ENCODE results near the gene TBRG4. TPM values are rescaled to one million over a fixed set of nuclear protein-coding genes. Genes with fewer than 3 reads are reported as not detected.
"Not testable (repeated sequence)": the region's sequence is repeated elsewhere in the genome, so short reads cannot be mapped to it uniquely, and the experiment has no call there.

Gene TBRG4
- total RNA-seq, 1 donor, result 46.6 TPM

- no peak overlapping the region for H3K4me3 ChIP-seq (ENCODE audit: low read depth, low read length)
- TF ChIP-seq CTCF (IDR thresholded peaks at IDR 0.05; ENCODE audit: insufficient read depth, low read length), result no peak
Measured at GRCh38 chr7:45157286-45157652, 45.8 kb upstream of the TBRG4 start.

GRCh38 chr7:45156516-45157272 is 45.2 kb upstream of the TBRG4 start:
- no peak for TF ChIP-seq CTCF (IDR thresholded peaks at IDR 0.05; ENCODE audit: insufficient read depth, low read length)
- no peak overlapping the region for H3K4me3 ChIP-seq (ENCODE audit: low read depth, low read length)
- no peak for DNase-seq (ENCODE audit: low read depth)

More at GRCh38 chr7:45157286-45157652, 45.8 kb upstream of the TBRG4 start:
- no peak for DNase-seq (ENCODE audit: low read depth)

GRCh38 chr7:45155941-45156340 is 44.4 kb upstream of the TBRG4 start:
- DNase-seq (ENCODE audit: low read depth), result no peak
- TF ChIP-seq CTCF (IDR thresholded peaks at IDR 0.05; ENCODE audit: insufficient read depth, low read length), result no peak
- no peak overlapping the region for H3K4me3 ChIP-seq (ENCODE audit: low read depth, low read length)

GRCh38 chr7:45155357-45155900 is 43.9 kb upstream of the TBRG4 start:
- no peak for DNase-seq (ENCODE audit: low read depth)
- no peak overlapping the region for H3K4me3 ChIP-seq (ENCODE audit: low read depth, low read length)
- TF ChIP-seq CTCF (IDR thresholded peaks at IDR 0.05; ENCODE audit: insufficient read depth, low read length), result no peak

- DNase-seq (ENCODE audit: low read depth); H3K4me3 ChIP-seq (ENCODE audit: low read depth, low read length): not testable (repeated sequence)
Measured at GRCh38 chr7:45153861-45154260, 42.4 kb upstream of the TBRG4 start.

- no peak for DNase-seq (ENCODE audit: low read depth)
- TF ChIP-seq CTCF (IDR thresholded peaks at IDR 0.05; ENCODE audit: insufficient read depth, low read length), result no peak
- H3K4me3 ChIP-seq (ENCODE audit: low read depth, low read length), result no peak overlapping the region
Measured at GRCh38 chr7:45153233-45153632, 41.7 kb upstream of the TBRG4 start.

GRCh38 chr7:45151967-45152366 is 40.5 kb upstream of the TBRG4 start:
- H3K4me3 ChIP-seq (ENCODE audit: low read depth, low read length), result no peak overlapping the region
- no peak for TF ChIP-seq CTCF (IDR thresholded peaks at IDR 0.05; ENCODE audit: insufficient read depth, low read length)
- DNase-seq (ENCODE audit: low read depth), result no peak
